GM19025 (cell line): ENCODE data around the gene NTSR1.

Source experiments
- ATAC-seq: cut with Tn5 transposase; IDR thresholded peaks from one replicate; pipeline ENCODE4 v1.9.1; 2021; ENCODE audit warnings: mild to moderate bottlenecking, low read depth, moderate library complexity; ENCODE audit not compliant: unreplicated experiment

Gene NTSR1

GRCh38 chr20:62708591-62709536 lies at the start of gene NTSR1:
NTSR1 (plus strand) TSS chr20:62708836; CDS start chr20:62709208, 372 bp downstream.
- ATAC-seq, result no peak

GRCh38 chr20:62659488-62660239 lies 49.0 kb upstream of the NTSR1 start:
- no peak for ATAC-seq

GRCh38 chr20:62660240-62660615 lies 48.4 kb upstream of the NTSR1 start:
- ATAC-seq, result no peak

GRCh38 chr20:62660768-62661167 lies 47.9 kb upstream of the NTSR1 start:
- no peak for ATAC-seq

- no peak for ATAC-seq
These were observed 47.0 kb upstream of the NTSR1 start for GRCh38 chr20:62661647-62662046.

- ATAC-seq, result no peak
These were observed 46.2 kb upstream of the NTSR1 start for GRCh38 chr20:62662422-62662821.

- no peak for ATAC-seq
These were observed 45.3 kb upstream of the NTSR1 start for GRCh38 chr20:62663145-62664018.

- ATAC-seq, result no peak
These were observed 44.3 kb upstream of the NTSR1 start for GRCh38 chr20:62664019-62664971.

- no peak for ATAC-seq
These were observed 43.4 kb upstream of the NTSR1 start for GRCh38 chr20:62665153-62665754.

- no peak for ATAC-seq
These were observed 42.6 kb upstream of the NTSR1 start for GRCh38 chr20:62665826-62666735.

- ATAC-seq, result no peak
These were observed 41.7 kb upstream of the NTSR1 start for GRCh38 chr20:62666736-62667529.

- ATAC-seq, result no peak
These were observed 40.9 kb upstream of the NTSR1 start for GRCh38 chr20:62667530-62668440.

- ATAC-seq, result no peak
These were observed 40.1 kb upstream of the NTSR1 start for GRCh38 chr20:62668441-62669027.

GRCh38 chr20:62669249-62669648 lies 39.4 kb upstream of the NTSR1 start:
- ATAC-seq, result no peak

- ATAC-seq, result no peak
These were observed 38.5 kb upstream of the NTSR1 start for GRCh38 chr20:62670156-62670555.

- no peak for ATAC-seq
These were observed 37.6 kb upstream of the NTSR1 start for GRCh38 chr20:62670998-62671397.
